Osteoblast (primary cell): ENCODE results near the gene IL19. TPM values are rescaled to one million over a fixed set of nuclear protein-coding genes. Genes with fewer than 3 reads are reported as not detected.

Experiments used
- DNase-seq: peaks from one replicate; pipeline ENCODE4 v3.0.0; 2011; ENCODE audit warnings: low spot score, mixed read lengths; ENCODE audit not compliant: insufficient read length; ENCODE audit errors: missing footprints
- H2AFZ ChIP-seq: 2 replicates; pipeline ENCODE4 v1.6.0; 2011; ENCODE audit warnings: mild to moderate bottlenecking, low read length
- H3K27ac ChIP-seq: 2 replicates; pipeline ENCODE4 v1.5.1; 2011; ENCODE audit warnings: mild to moderate bottlenecking, low read depth, low read length, moderate library complexity
- H3K27me3 ChIP-seq: 2 replicates; pipeline ENCODE4 v1.6.0; 2012; ENCODE audit warnings: mild to moderate bottlenecking, control low read depth, inconsistent platforms, low read length, moderate library complexity; ENCODE audit not compliant: insufficient read depth
- H3K36me3 ChIP-seq: 2 replicates; pipeline ENCODE4 v1.5.1; 2011; ENCODE audit warnings: mild to moderate bottlenecking, low read length, control low read depth, moderate library complexity; ENCODE audit not compliant: insufficient read depth
- H3K4me1 ChIP-seq: 2 replicates; pipeline ENCODE4 v1.5.1; 2011; ENCODE audit warnings: mild to moderate bottlenecking, low read length, control low read depth, moderate library complexity; ENCODE audit not compliant: insufficient read depth
- H3K4me2 ChIP-seq: 2 replicates; pipeline ENCODE4 v1.6.0; 2011; ENCODE audit warnings: mild to moderate bottlenecking, low read length; ENCODE audit not compliant: insufficient read depth
- H3K4me3 ChIP-seq: fragments of 200-600 bp; sonication (generic); 3 replicates; pipeline ENCODE4 v1.5.1; 2012; ENCODE audit warnings: mild to moderate bottlenecking, low read length, inconsistent platforms; ENCODE audit not compliant: insufficient read depth
- H3K79me2 ChIP-seq: 2 replicates; pipeline ENCODE4 v1.6.0; 2012; ENCODE audit warnings: mild to moderate bottlenecking, low read length, control low read depth, inconsistent platforms; ENCODE audit not compliant: insufficient read depth
- H3K9me3 ChIP-seq: 2 replicates; pipeline ENCODE4 v1.5.1; 2011; ENCODE audit warnings: low read depth, low read length, control low read depth
- H4K20me1 ChIP-seq: 2 replicates; pipeline ENCODE4 v1.6.0; 2012; ENCODE audit warnings: mild to moderate bottlenecking, low read length, control low read depth; ENCODE audit not compliant: insufficient read depth
- CTCF ChIP-seq: IDR thresholded peaks from 2 replicates; pipeline ENCODE4 v1.5.1; 2011; ENCODE audit warnings: mild to moderate bottlenecking, low read depth, low read length, moderate library complexity; ENCODE audit errors: extremely low read depth
- total RNA-seq: library from RNA; depleted of rRNA; stranded (reverse); fragments of >200 nt; gene quantifications from 2 replicates; pipeline ENCODE4 v1.2.3, GENCODE V29; 2012

Gene IL19
- total RNA-seq, 1 donor: not detected

- peaks cover 22% of the 10 kb centered on the region for H4K20me1 ChIP-seq
- no peak overlapping the region for H3K4me2 ChIP-seq
- no peak for TF ChIP-seq CTCF
- H3K9me3 ChIP-seq: no peaks in the 10 kb centered on the region
- no peak for DNase-seq
- H3K4me1 ChIP-seq: peaks cover 14% of the 10 kb centered on the region
- H3K79me2 ChIP-seq: no peaks in the 10 kb centered on the region
- peaks cover 18% of the 10 kb centered on the region for H3K36me3 ChIP-seq
- no peak overlapping the region for H3K27ac ChIP-seq
- no peak overlapping the region for H2AFZ ChIP-seq
- no peaks in the 10 kb centered on the region for H3K27me3 ChIP-seq
- H3K4me3 ChIP-seq: no peak overlapping the region
These were observed 31.0 kb upstream of the IL19 start for GRCh38 chr1:206739411-206740076.

- peaks cover 6% of the 10 kb centered on the region for H4K20me1 ChIP-seq
- no peaks in the 10 kb centered on the region for H3K79me2 ChIP-seq
- H3K4me1 ChIP-seq: peaks cover under 1% of the 10 kb centered on the region
- no peak overlapping the region for H3K27ac ChIP-seq
- H3K4me2 ChIP-seq: no peak overlapping the region
- no peak for TF ChIP-seq CTCF
- no peaks in the 10 kb centered on the region for H3K27me3 ChIP-seq
- no peak overlapping the region for H3K4me3 ChIP-seq
- peaks cover 9% of the 10 kb centered on the region for H3K36me3 ChIP-seq
- H2AFZ ChIP-seq: no peak overlapping the region
- H3K9me3 ChIP-seq: no peaks in the 10 kb centered on the region
- no peak for DNase-seq
These were observed 29.4 kb upstream of the IL19 start for GRCh38 chr1:206741142-206741701.

- Histone ChIP-seq H2AFZ (no peak overlapping the region), H3K27me3 (no peaks in the 10 kb centered on the region), H3K36me3 (peaks cover 8% of the 10 kb centered on the region), H3K4me1 (no peaks in the 10 kb centered on the region), H3K4me2 (no peak overlapping the region), H3K4me3 (no peak overlapping the region), H3K9me3 (no peaks in the 10 kb centered on the region), H3K79me2 (no peaks in the 10 kb centered on the region), H4K20me1 (no peaks in the 10 kb centered on the region), H3K27ac (no peak overlapping the region)
- TF ChIP-seq CTCF: no peak
- no peak for DNase-seq
These were observed 27.7 kb upstream of the IL19 start for GRCh38 chr1:206742719-206743383.

GRCh38 chr1:206744683-206745082 lies 25.9 kb upstream of the IL19 start:
- no peaks in the 10 kb centered on the region for H3K9me3 ChIP-seq
- H3K27ac ChIP-seq: no peak overlapping the region
- no peaks in the 10 kb centered on the region for H3K27me3 ChIP-seq
- no peaks in the 10 kb centered on the region for H3K79me2 ChIP-seq
- H3K4me3 ChIP-seq: no peak overlapping the region
- no peak for DNase-seq
- H3K4me1 ChIP-seq: no peaks in the 10 kb centered on the region
- no peak overlapping the region for H3K4me2 ChIP-seq
- TF ChIP-seq CTCF: no peak
- H4K20me1 ChIP-seq: no peaks in the 10 kb centered on the region
- H3K36me3 ChIP-seq: no peaks in the 10 kb centered on the region
- H2AFZ ChIP-seq: no peak overlapping the region
